Non-pigmented ciliary epithelial cell (primary cell): ENCODE results near the gene DHX29.
A peak's percentile ranks its signal among the peaks of the same experiment; 100 is the strongest.

Source experiments
- DNase-seq: peaks from one replicate; pipeline ENCODE4 v3.0.0-alpha.2; 2010; ENCODE audit warnings: low read depth

DHX29 gene

GRCh38 chr5:55316837-55317236 lies 9.3 kb upstream of the DHX29 start:
- no peak for DNase-seq

- no peak for DNase-seq
These were observed 8.8 kb upstream of the DHX29 start for GRCh38 chr5:55316289-55316688.

- no peak for DNase-seq
These were observed 6.5 kb upstream of the DHX29 start for GRCh38 chr5:55313870-55314617.

- DNase-seq: no peak
These were observed 851 bp upstream of the DHX29 start for GRCh38 chr5:55308254-55308836.

GRCh38 chr5:55306641-55307382 lies 682 bp downstream of the DHX29 start:
- no peak for DNase-seq

- DNase-seq: no peak
These were observed 2.1 kb downstream of the DHX29 start for GRCh38 chr5:55305345-55305744.

GRCh38 chr5:55304584-55304983 lies 2.9 kb downstream of the DHX29 start:
- DNase-seq: no peak

GRCh38 chr5:55303238-55303690 lies 4.2 kb downstream of the DHX29 start:
- DNase-seq: peak; percentile 68

GRCh38 chr5:55300890-55301289 lies 6.6 kb downstream of the DHX29 start:
- DNase-seq: no peak

- DNase-seq: no peak
These were observed 12.6 kb downstream of the DHX29 start for GRCh38 chr5:55294935-55295334.

- no peak for DNase-seq
These were observed 16.5 kb downstream of the DHX29 start for GRCh38 chr5:55290991-55291390.

- DNase-seq: no peak
These were observed 17.7 kb downstream of the DHX29 start for GRCh38 chr5:55289808-55290207.

GRCh38 chr5:55286411-55286933 lies 21.0 kb downstream of the DHX29 start:
- DNase-seq: no peak

- DNase-seq: peak; percentile 56
These were observed 28.7 kb downstream of the DHX29 start for GRCh38 chr5:55278778-55279177.

- peak; percentile 24 for DNase-seq
These were observed 30.7 kb downstream of the DHX29 start for GRCh38 chr5:55276771-55277170.

- DNase-seq: no peak
These were observed 49.2 kb downstream of the DHX29 start for GRCh38 chr5:55258339-55258738.

- no peak for DNase-seq
These were observed 52.7 kb downstream of the DHX29 start for GRCh38 chr5:55254802-55255201.

GRCh38 chr5:55250064-55250463 lies 57.4 kb downstream of the DHX29 start:
- no peak for DNase-seq

- no peak for DNase-seq
These were observed 65.7 kb downstream of the DHX29 start for GRCh38 chr5:55241746-55242145.

GRCh38 chr5:55236800-55237199 lies 70.7 kb downstream of the DHX29 start:
- no peak for DNase-seq

- DNase-seq: no peak
These were observed 73.3 kb downstream of the DHX29 start for GRCh38 chr5:55234121-55234700.
